CD4-positive, alpha-beta T cell (primary cell): Measurements from ENCODE around the gene PIN4. TPM values are rescaled to one million over a fixed set of nuclear protein-coding genes. Genes with fewer than 3 reads are reported as not detected.

Experiments used
- ATAC-seq: fragments of 200-7000 bp; cut with Tn5 transposase; one replicate; pipeline ENCODE4 v1.10.0; 2022; ENCODE audit warnings: mild to moderate bottlenecking; ENCODE audit not compliant: poor library complexity
- CTCF ChIA-PET: fragments of 350-600 bp; sonication (Branson Sonifier 250); formaldehyde crosslinking; loops from one replicate; lab custom pipeline; 2021; ENCODE audit warnings: antibody characterized with exemption, inconsistent platforms; lab: Charles Lee
- POLR2A ChIA-PET: fragments of 350-600 bp; sonication (Branson Sonifier 250); formaldehyde crosslinking; loops from one replicate; lab custom pipeline; 2021; ENCODE audit warnings: antibody characterized with exemption, inconsistent platforms; lab: Charles Lee
- DNase-seq, 14 experiments: peaks; one replicate each; pipeline ENCODE4 v3.0.0-alpha.2; 2013 to 2020; ENCODE audit warnings: mixed read lengths in 2 of 14
- H3K27ac ChIP-seq, 2 donors: one replicate each; pipeline versions ENCODE4 v1.5.1 to v1.7.0; 2013; ENCODE audit warnings: low read length in 2 of 2, low read depth in 1 of 2, mild to moderate bottlenecking in 1 of 2
- H3K27me3 ChIP-seq, 2 experiments: 1 replicate in 1 of 2; 2 replicates in 1 of 2; pipeline versions ENCODE4 v1.6.1 to v1.7.0; 2013; ENCODE audit warnings: low read length in 2 of 2, control low read depth in 1 of 2, mild to moderate bottlenecking in 1 of 2, moderate library complexity in 1 of 2; ENCODE audit not compliant: insufficient read depth in 2 of 2, control insufficient read depth in 1 of 2
- H3K36me3 ChIP-seq: one replicate; pipeline ENCODE4 v1.6.1; 2013; ENCODE audit warnings: low read length, control low read depth; ENCODE audit not compliant: insufficient read depth
- H3K4me1 ChIP-seq: one replicate; pipeline ENCODE4 v1.6.1; 2013; ENCODE audit warnings: low read length, control low read depth; ENCODE audit not compliant: insufficient read depth
- H3K4me3 ChIP-seq: one replicate; pipeline ENCODE4 v1.5.1; 2013; ENCODE audit warnings: mild to moderate bottlenecking, low read length, moderate library complexity
- H3K9me3 ChIP-seq, 2 experiments: 1 replicate in 1 of 2; 2 replicates in 1 of 2; pipeline versions ENCODE4 v1.6.1 to v1.7.0; 2013; ENCODE audit warnings: low read length in 2 of 2, mild to moderate bottlenecking in 2 of 2, control low read depth in 1 of 2, moderate library complexity in 1 of 2; ENCODE audit not compliant: control insufficient read depth in 1 of 2, insufficient read depth in 1 of 2
- H3K27ac Mint-ChIP-seq: one replicate; pipeline ENCODE4 v1.8.0; 2020; ENCODE audit warnings: mixed read lengths
- H3K27me3 Mint-ChIP-seq: one replicate; pipeline ENCODE4 v1.8.0; 2021; ENCODE audit warnings: mixed read lengths
- H3K36me3 Mint-ChIP-seq: one replicate; pipeline ENCODE4 v1.8.0; 2021; ENCODE audit warnings: low read depth, mixed read lengths
- H3K4me1 Mint-ChIP-seq: one replicate; pipeline ENCODE4 v1.8.0; 2021; ENCODE audit warnings: low read depth, mixed read lengths
- H3K4me3 Mint-ChIP-seq: one replicate; pipeline ENCODE4 v1.8.0; 2020; ENCODE audit warnings: mild to moderate bottlenecking, mixed read lengths
- H3K9me3 Mint-ChIP-seq: one replicate; pipeline ENCODE4 v1.8.0; 2020; ENCODE audit warnings: mixed read lengths
- CTCF ChIP-seq: fragments of 200-600 bp; IDR thresholded peaks from one replicate; pipeline ENCODE4 v1.8.0; 2022; ENCODE audit warnings: antibody characterized with exemption, mild to moderate bottlenecking
- intact Hi-C, 2 experiments: fragments of 100-400 bp; cut with DNase I in 1 of 2; cut with micrococcal nuclease in 1 of 2; formaldehyde crosslinking; loops; one replicate each; pipeline versions ENCODE4 v1.15.1 to v1.9.0; 2023 to 2025; cut with DNase I, micrococcal nuclease
- total RNA-seq, 174 experiments: library from RNA in 2 of 174; stranded (reverse) in 2 of 174; gene quantifications; one replicate each; pipeline ENCODE4 v1.2.3 and lab custom pipeline; 2021 to 2026

PIN4 gene
- total RNA-seq, 2 experiments from 2014 or later = 0.92 to 1.2 TPM

GRCh38 chrX:72243472-72243871 is 61.9 kb downstream of the PIN4 start:
- Mint-ChIP-seq H3K27me3 (no peaks in the 10 kb centered on the region), H3K4me1 (no peaks in the 10 kb centered on the region), H3K4me3 (no peak overlapping the region), H3K36me3 (no peaks in the 10 kb centered on the region), H3K9me3 (no peaks in the 10 kb centered on the region), H3K27ac (no peak overlapping the region)
- H3K27ac ChIP-seq = no peak overlapping the region
- H3K36me3 ChIP-seq = no peaks in the 10 kb centered on the region
- TF ChIP-seq CTCF = no peak
- ATAC-seq (no peak), DNase-seq (no peak)
- ChIA-PET CTCF (interaction anchor here (0.6 to 1.6 kb wide), 2 partner anchors 34 to 172 kb away, joined by 3 to 8 read pairs; partner anchors contain the start of gene RPS4X), POLR2A (no interaction called here)
- H3K27me3 ChIP-seq = no peaks in the 10 kb centered on the region
- intact Hi-C loops = loop anchor here in 1 of 2 experiments (5.0 kb wide), 1 partner anchor 34 kb away; the partner anchor contains the start of gene RPS4X
- no peaks in the 10 kb centered on the region for H3K9me3 ChIP-seq
- H3K4me1 ChIP-seq = peaks cover 6% of the 10 kb centered on the region
- H3K4me3 ChIP-seq = no peak overlapping the region

GRCh38 chrX:72245461-72246089 is 64.0 kb downstream of the PIN4 start:
- intact Hi-C loops = loop anchor here in 1 of 2 experiments (5.0 kb wide), 1 partner anchor 1017 kb away; no protein-coding TSS in a partner anchor
- Histone ChIP-seq H3K9me3 (no peaks in the 10 kb centered on the region), H3K4me1 (no peaks in the 10 kb centered on the region), H3K27me3 (no peaks in the 10 kb centered on the region), H3K36me3 (no peaks in the 10 kb centered on the region), H3K4me3 (no peak overlapping the region), H3K27ac (no peak overlapping the region)
- ChIA-PET CTCF (interaction anchor here (0.5 to 2.0 kb wide), 14 partner anchors 9 to 1888 kb away, joined by 3 to 16 read pairs (median 3); partner anchors contain the start of gene RPS4X), POLR2A (interaction anchor here (1.7 kb wide), 1 partner anchor 31 kb away, joined by 7 read pairs; the partner anchor contains the start of gene RPS4X)
- no peak overlapping the region for H3K4me3 Mint-ChIP-seq
- H3K4me1 Mint-ChIP-seq = no peaks in the 10 kb centered on the region
- H3K27me3 Mint-ChIP-seq = peaks cover 3% of the 10 kb centered on the region
- peak; percentile 69 for TF ChIP-seq CTCF
- peak in 12 of 14 experiments; percentile 4 to 64 (median 28) for DNase-seq
- H3K36me3 Mint-ChIP-seq = no peaks in the 10 kb centered on the region
- no peak for ATAC-seq
- no peak overlapping the region for H3K27ac Mint-ChIP-seq
- no peaks in the 10 kb centered on the region for H3K9me3 Mint-ChIP-seq

- CTCF ChIA-PET = interaction anchor here (0.7 to 0.9 kb wide), 2 partner anchors 30 to 649 kb away, joined by 3 read pairs; partner anchors contain the start of gene RPS4X
- Mint-ChIP-seq H3K36me3 (no peaks in the 10 kb centered on the region), H3K27me3 (peaks cover 3% of the 10 kb centered on the region), H3K27ac (no peak overlapping the region), H3K4me1 (no peaks in the 10 kb centered on the region), H3K4me3 (no peak overlapping the region), H3K9me3 (no peaks in the 10 kb centered on the region)
- DNase-seq = no peak
- no peak for ATAC-seq
- no peak for TF ChIP-seq CTCF
- Histone ChIP-seq H3K4me1 (no peaks in the 10 kb centered on the region), H3K9me3 (no peaks in the 10 kb centered on the region), H3K36me3 (no peaks in the 10 kb centered on the region), H3K4me3 (no peak overlapping the region), H3K27me3 (no peaks in the 10 kb centered on the region), H3K27ac (no peak overlapping the region)
- POLR2A ChIA-PET = interaction anchor here (1.1 kb wide), 1 partner anchor 9 kb away, joined by 3 read pairs; the partner anchor contains the start of gene ERCC6L
- intact Hi-C loops = loop anchor here in 1 of 2 experiments (5.0 kb wide), 1 partner anchor 1015 kb away; no protein-coding TSS in a partner anchor
Observed at GRCh38 chrX:72247206-72247942, 65.8 kb downstream of the PIN4 start.

Other genes with a start within 250 kb of the PIN4 start
- gene RTL5, start 49.8 kb upstream of the PIN4 start, total RNA-seq = 1 to 10 TPM; 1.1 to 1.2 TPM
- gene ERCC6L, start 57.3 kb downstream of the PIN4 start, total RNA-seq = under 1 TPM in 1 of 2 experiments, not detected in 1; 0.08 TPM
- 1,000 to 10,000 TPM; 1,581 to 1,641 TPM for gene RPS4X, start 95.5 kb downstream of the PIN4 start, total RNA-seq
- under 1 TPM in 1 of 2 experiments, not detected in 1; 0.52 TPM for gene CITED1, start 124.2 kb downstream of the PIN4 start, total RNA-seq